ENCODE results near the gene FBN2.

Gene FBN2

GRCh38 chr5:128378196-128378595 lies 159.8 kb downstream of the FBN2 start:
- in situ Hi-C loops (cut with MboI; ENCODE audit: low sequenced_read_pairs), result no loop called here

GRCh38 chr5:128376577-128376976 lies 161.5 kb downstream of the FBN2 start:
- in situ Hi-C loops (cut with MboI; ENCODE audit: low sequenced_read_pairs), result no loop called here

GRCh38 chr5:128366147-128366546 lies 171.9 kb downstream of the FBN2 start:
- in situ Hi-C loops (cut with MboI; ENCODE audit: low sequenced_read_pairs), result no loop called here

GRCh38 chr5:128362370-128362769 lies 175.7 kb downstream of the FBN2 start:
- in situ Hi-C loops (cut with MboI; ENCODE audit: low sequenced_read_pairs), result no loop called here

DNA sequence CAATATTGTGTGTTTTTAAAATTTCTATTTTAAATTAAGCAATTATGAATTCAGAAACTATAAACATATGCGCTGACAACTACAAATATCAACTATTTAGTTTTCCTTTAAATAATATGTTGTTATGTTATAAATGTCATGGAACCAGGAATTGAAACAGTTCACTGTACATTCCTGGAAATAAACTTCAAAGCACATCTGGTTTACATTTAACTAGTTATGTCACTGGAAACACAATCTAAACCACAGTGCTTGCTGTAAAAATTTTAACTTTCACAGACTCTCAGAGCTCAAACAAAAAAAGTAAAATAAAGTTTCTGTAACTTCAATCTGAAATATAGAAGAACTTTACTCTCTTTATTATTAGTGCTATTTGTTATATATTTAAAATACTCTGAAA lies 179.2 kb downstream of the FBN2 start:
- in situ Hi-C loops (cut with MboI; ENCODE audit: low sequenced_read_pairs), result no loop called here

DNA sequence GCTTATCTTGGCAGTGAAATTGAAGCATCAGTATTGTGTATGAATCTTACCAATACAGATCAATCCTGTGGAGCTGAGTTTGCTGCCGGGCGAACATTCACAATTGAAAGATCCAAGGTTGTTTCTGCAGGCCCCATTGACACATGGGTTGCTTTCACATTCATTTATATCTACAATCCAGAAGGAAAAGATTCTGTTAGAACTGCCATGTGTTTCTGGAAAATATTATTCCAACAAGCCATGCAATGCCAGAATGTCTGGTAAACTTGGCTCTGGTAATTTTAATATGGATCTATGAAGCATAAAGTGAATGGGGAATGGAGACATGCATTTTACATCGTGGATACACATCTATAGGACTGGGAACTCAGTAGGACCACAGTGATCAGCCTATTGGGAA lies 180.8 kb downstream of the FBN2 start:
- in situ Hi-C loops (cut with MboI; ENCODE audit: low sequenced_read_pairs), result no loop called here

DNA sequence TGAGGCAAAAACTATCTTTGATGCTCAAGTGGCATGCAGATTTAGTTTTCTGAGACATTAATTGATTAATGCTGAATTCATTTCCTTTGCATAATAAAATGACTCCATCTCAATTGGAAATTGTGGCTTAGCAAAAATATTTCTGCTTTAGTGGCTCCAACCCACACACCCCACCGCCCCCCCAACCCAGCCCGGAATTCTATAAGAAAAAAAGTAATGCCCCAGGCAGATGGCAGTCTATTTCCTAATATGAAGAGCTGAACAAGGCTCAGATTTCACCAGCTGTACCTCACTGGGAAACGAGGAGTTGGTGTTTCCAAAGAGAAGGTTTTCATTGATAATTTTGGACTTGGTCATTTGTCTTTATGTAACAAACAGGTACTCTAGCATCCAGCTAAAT lies 182.1 kb downstream of the FBN2 start:
- in situ Hi-C loops (cut with MboI; ENCODE audit: low sequenced_read_pairs), result no loop called here

GRCh38 chr5:128353441-128354107 lies 184.5 kb downstream of the FBN2 start:
- in situ Hi-C loops (cut with MboI; ENCODE audit: low sequenced_read_pairs), result no loop called here

DNA sequence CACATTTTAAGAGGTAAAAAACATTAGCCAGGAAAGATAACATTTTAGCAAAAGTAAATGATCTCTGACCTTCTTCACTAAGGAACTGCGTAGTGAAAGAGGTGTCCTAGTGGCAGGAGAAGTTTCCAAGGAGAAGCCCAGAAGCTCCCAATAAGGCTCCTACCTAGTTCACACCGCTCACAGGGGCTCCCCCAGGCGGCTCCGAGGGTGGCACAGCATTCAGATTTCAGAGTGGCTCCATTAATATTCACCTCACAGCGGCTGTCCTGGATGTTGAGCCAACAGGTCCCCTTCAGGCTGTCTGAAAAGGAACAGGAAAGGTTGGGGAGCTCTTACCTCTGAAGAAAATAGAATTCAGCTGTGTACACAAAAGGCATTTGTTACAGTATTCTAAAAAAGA lies 187.3 kb downstream of the FBN2 start:
- in situ Hi-C loops (cut with MboI; ENCODE audit: low sequenced_read_pairs), result no loop called here

DNA sequence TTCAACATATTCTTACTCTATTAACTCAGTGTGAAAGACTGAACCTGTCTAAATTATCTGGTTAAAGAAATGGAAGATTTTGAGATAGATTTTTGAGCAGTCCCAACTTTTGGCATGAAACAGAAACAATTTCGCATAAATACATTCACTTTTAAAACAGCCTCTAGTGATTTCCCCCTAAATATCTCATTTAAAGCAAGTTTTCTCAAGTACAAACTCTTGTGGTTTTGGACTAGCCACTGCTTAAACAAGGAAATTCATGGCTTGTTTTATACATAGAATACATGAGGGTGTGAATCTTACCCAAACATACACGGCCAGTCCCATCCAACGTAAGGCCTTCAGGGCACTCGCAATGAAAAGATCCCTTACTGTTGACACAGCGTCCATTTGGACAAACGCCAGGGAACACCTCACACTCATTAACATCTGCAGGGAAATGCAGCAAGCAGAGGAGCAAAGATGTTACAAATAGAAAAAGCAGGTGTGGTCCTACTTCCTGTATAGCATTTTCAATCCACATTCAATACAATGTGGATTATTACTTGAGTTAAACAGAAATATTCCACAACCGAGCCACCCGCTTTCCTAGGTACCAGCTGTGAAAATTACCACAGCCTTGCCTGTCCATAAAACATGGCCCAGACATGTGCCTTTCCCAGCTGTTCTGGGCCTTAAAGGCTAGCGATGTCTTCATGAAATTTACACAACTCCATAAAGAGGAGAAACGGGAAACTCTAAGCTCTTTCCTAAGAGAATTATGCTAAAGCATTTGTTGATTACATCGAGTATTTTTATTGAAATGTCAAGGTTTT lies 188.8 kb downstream of the FBN2 start:
- in situ Hi-C loops (cut with MboI; ENCODE audit: low sequenced_read_pairs), result no loop called here

GRCh38 chr5:128346038-128346437 lies 192.0 kb downstream of the FBN2 start:
- in situ Hi-C loops (cut with MboI; ENCODE audit: low sequenced_read_pairs), result no loop called here

DNA sequence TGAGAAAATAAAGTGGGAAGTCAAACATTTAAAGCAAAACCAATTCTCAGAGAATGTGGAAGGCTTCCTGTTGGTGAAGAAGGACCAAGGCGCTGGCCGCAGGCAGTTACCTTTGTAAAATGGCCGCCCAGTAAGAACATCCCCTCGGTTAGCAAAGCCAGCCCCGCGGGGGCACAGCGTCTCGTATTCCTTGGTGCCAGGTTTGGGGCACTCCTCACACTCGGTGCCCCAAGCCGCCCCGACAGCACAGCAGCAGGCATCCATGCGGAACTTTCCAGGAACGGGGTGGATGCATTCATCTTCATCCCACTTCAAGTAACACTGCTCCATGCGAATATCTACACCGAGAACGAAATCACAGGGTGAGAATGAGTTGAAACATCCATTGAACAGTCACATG lies 192.8 kb downstream of the FBN2 start:
- in situ Hi-C loops (cut with MboI; ENCODE audit: low sequenced_read_pairs), result no loop called here

DNA sequence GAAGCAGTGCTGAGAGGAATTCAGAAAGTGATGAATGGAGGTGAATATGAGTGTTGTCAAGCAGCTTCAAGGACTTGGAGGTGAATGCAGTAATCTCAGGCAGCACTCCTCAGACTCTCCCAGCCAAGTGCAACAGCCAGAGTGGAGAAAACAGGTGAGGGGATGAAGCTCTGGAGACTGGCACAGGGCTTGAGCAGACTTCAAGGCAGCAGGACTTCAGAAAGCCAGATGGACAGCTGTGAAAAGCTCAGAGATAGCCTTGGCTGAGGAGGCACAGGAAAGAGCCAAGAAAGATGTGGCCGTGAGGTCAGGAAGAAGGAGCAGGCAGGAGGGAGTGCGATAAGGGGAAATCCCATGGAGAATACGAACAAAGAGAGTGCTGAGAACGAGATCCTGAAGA lies 194.9 kb downstream of the FBN2 start:
- in situ Hi-C loops (cut with MboI; ENCODE audit: low sequenced_read_pairs), result no loop called here

GRCh38 chr5:128341056-128341455 lies 197.0 kb downstream of the FBN2 start:
- in situ Hi-C loops (cut with MboI; ENCODE audit: low sequenced_read_pairs), result no loop called here

- in situ Hi-C loops (cut with MboI; ENCODE audit: low sequenced_read_pairs), result no loop called here
These were observed 197.4 kb downstream of the FBN2 start for GRCh38 chr5:128340648-128341047.

GRCh38 chr5:128339585-128339984 lies 198.5 kb downstream of the FBN2 start:
- in situ Hi-C loops (cut with MboI; ENCODE audit: low sequenced_read_pairs), result no loop called here

GRCh38 chr5:128338649-128339048 lies 199.4 kb downstream of the FBN2 start:
- in situ Hi-C loops (cut with MboI; ENCODE audit: low sequenced_read_pairs), result no loop called here

DNA sequence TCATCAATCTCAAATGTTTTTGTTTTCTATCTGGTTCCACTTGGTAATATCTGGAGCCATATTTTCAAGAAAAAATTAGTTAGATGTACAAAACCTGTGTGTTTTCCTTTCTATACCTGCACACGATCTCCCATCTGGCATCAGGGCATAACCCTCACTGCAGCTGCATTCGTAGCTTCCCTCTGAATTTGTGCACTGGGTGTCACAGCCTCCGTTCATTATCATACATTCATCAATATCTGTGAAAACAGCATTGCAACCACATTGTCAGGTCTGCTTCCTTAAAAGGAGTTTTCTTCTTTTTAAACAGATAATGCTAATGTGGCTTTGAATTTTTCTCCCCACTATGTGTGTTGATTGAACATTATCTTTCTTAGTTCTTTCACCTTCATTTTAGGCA lies 202.7 kb downstream of the FBN2 start:
- in situ Hi-C loops (cut with MboI; ENCODE audit: low sequenced_read_pairs), result no loop called here

DNA sequence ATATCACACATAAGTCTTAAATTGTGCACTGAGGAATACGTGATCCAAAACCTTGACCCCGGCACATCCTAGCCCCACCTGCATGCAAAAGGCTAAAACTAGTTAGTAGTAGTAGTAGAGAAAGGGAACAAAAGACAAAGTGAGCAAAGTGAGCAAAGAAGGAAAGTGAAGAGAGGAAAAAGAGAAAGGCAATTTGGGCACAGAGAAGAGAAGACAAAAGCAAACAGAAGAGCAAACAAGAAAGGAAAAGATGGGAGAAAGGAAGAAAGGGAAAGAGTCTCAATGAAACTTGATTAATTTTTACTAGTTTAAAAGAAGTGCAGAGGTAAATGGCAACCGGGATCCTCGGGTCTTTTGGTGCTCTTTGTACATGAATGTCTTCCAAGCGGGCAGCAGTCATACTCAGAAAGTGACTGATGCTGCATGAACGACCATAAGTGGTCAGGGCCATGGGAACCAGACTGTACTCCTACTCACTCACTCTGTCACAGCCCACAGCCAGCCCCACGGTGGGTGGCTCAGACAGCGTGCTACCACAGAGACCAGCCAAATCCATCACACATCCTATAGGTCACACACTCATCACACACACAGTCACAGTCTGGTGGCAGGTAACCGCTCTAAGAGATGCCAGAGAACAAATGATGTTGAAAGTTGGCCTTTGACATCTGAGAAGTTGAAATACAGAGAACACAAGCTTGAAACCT lies 203.9 kb downstream of the FBN2 start:
- in situ Hi-C loops (cut with MboI; ENCODE audit: low sequenced_read_pairs), result no loop called here

- in situ Hi-C loops (cut with MboI; ENCODE audit: low sequenced_read_pairs), result no loop called here
These were observed 206.8 kb downstream of the FBN2 start for GRCh38 chr5:128331261-128331660.

GRCh38 chr5:128329386-128329939 lies 208.6 kb downstream of the FBN2 start:
- in situ Hi-C loops (cut with MboI; ENCODE audit: low sequenced_read_pairs), result no loop called here

GRCh38 chr5:128328446-128328845 lies 209.6 kb downstream of the FBN2 start:
- in situ Hi-C loops (cut with MboI; ENCODE audit: low sequenced_read_pairs), result no loop called here

Measured in HL-60/S4 treated with retinoic acid at 250 ng/mL for 4 days and 3 days (cell line).